Ovary (tissue), 3 donors: ENCODE data around the gene RFXANK.

Source experiments
- EP300 ChIP-seq: sonication (generic); formaldehyde crosslinking; IDR thresholded peaks from one replicate; pipeline ENCODE4 v1.6.1; 2017; ENCODE audit warnings: antibody characterized with exemption
- POLR2A ChIP-seq: fragments of 450-650 bp; IDR thresholded peaks from one replicate; pipeline ENCODE4 v1.6.1; 2017; ENCODE audit warnings: antibody characterized with exemption, mild to moderate bottlenecking, moderate library complexity
- TF ChIP-seq, protein P1 (sequence below), 3 donors: fragments of 450-650 bp in 2 of 3; fragments of 200-600 bp in 1 of 3; IDR thresholded peaks; one replicate each; pipeline versions ENCODE4 v1.5.1 to v1.8.0; 2016 to 2022; ENCODE audit warnings: antibody characterized with exemption in 3 of 3, mild to moderate bottlenecking in 1 of 3
- donor health status: DM: no; HTN: no; CAD: no.

DNA sequence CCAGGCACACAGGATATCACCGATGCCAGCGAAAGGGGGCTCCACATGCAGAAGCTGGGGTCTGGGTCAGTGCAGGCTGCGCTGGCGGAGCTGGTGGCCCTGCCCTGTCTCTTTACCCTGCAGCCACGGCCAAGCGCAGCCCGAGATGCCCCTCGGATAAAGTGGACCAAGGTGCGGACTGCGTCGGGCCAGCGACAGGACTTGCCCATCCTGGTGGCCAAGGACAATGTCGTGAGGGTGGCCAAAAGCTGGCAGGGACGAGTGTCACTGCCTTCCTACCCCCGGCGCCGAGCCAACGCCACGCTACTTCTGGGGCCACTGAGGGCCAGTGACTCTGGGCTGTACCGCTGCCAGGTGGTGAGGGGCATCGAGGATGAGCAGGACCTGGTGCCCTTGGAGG, 26.9 kb downstream of the RFXANK start:
- TF ChIP-seq, protein P1, sequence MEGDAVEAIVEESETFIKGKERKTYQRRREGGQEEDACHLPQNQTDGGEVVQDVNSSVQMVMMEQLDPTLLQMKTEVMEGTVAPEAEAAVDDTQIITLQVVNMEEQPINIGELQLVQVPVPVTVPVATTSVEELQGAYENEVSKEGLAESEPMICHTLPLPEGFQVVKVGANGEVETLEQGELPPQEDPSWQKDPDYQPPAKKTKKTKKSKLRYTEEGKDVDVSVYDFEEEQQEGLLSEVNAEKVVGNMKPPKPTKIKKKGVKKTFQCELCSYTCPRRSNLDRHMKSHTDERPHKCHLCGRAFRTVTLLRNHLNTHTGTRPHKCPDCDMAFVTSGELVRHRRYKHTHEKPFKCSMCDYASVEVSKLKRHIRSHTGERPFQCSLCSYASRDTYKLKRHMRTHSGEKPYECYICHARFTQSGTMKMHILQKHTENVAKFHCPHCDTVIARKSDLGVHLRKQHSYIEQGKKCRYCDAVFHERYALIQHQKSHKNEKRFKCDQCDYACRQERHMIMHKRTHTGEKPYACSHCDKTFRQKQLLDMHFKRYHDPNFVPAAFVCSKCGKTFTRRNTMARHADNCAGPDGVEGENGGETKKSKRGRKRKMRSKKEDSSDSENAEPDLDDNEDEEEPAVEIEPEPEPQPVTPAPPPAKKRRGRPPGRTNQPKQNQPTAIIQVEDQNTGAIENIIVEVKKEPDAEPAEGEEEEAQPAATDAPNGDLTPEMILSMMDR (IDR thresholded peaks at IDR 0.05), result no peak
- TF ChIP-seq POLR2A, result no peak
- TF ChIP-seq EP300, result no peak
